Activated effector memory CD4-positive, alpha-beta T cell treated with anti-CD3 and anti-CD28 coated beads, Interleukin-2, amount 50 U/mL, for 16 hours (primary cell): Measurements from ENCODE around the gene FNDC8.
"Not testable (repeated sequence)": the region's sequence is repeated elsewhere in the genome, so short reads cannot be mapped to it uniquely, and the experiment has no call there.

Source experiments
- DNase-seq: peaks from one replicate; pipeline ENCODE4 v3.0.0-alpha.2; 2020

Gene FNDC8

DNA sequence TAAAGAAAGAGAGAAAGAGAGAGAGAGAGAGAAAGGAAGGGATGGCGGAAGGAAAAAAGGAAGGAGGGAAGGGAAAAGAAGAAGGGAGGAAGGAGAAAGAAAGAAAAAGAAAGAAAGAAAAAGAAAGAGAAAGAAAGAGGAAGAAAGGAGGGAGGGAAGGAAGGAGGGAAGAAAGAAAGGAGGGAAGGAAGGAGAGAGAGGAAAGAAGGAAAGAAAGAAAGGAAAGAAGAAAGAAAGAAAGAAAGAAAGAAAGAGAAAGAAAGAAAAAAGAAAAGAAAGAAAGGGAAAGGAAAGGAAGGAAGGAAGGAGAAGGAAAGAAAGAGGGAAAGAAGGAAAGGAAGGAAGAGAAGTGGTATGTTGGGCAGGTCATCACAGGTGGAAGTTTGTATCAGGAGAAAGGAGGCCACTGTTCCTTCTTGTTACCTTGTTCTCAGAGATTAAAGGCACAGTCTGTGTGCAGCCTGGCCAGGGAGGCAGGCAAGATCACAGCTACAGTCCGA lies 53.5 kb downstream of the FNDC8 start:
- DNase-seq = no peak

DNA sequence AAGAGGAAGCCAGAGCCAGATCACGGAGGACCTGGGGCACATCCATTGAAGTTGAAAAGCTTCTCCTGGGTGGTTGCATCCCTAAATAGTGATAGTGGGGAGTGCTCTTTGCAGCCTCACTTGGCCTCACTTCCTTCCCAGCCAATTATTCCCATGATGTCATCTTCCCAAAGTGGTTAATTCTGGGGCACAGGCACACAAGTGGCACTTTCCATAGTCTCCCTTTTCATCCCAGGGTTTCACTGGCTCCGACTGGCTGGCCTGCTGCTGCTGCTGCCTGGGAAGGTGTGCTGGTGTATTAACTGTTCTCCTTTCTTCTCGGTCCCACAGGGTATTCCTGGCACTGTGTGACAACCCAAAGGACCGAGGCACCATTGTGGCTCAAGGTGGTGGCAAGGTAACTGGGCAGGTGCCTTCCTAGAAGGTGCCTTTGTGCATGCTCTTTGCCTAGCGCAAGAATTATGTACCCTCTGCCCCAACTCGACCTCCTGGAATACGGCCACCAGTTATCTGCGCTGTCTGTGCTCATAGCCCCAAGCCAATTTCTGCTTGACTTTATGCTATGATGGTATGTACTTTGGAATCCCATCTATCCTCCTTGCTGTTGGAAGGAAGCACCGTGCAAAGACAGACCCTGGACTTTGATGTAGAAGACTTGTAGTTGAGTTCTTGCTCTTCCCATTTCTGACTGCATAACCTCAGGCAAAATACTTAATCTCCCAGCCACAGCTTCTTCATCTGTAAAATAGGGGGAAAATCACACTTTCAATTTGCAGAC lies 54.4 kb downstream of the FNDC8 start:
- no peak for DNase-seq

GRCh38 chr17:35176897-35177296 lies 55.5 kb downstream of the FNDC8 start:
- DNase-seq = no peak

DNA sequence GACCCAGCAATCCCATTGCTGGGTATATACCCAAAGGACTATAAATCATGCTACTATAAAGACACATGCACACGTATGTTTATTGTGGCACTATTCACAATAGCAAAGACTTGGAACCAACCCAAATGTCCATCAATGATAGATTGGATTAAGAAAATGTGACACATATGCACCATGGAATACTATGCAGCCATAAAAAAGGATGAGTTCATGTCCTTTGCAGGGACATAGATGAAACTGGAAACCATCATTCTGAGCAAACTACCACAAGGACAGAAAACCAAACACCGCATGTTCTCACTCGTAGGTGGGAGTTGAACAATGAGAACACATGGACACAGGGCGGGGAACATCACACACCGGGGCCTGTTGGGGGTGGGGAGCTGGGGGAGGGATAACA lies 58.0 kb downstream of the FNDC8 start:
- not testable (repeated sequence) for DNase-seq
